ENCODE results near the gene MED26.

MED26 gene

GRCh38 chr19:16613841-16614240 is 14.2 kb downstream of the MED26 start:
- no peak for DNase-seq (ENCODE audit: low read depth)

GRCh38 chr19:16612636-16613035 is 15.4 kb downstream of the MED26 start:
- no peak for DNase-seq (ENCODE audit: low read depth)

DNA sequence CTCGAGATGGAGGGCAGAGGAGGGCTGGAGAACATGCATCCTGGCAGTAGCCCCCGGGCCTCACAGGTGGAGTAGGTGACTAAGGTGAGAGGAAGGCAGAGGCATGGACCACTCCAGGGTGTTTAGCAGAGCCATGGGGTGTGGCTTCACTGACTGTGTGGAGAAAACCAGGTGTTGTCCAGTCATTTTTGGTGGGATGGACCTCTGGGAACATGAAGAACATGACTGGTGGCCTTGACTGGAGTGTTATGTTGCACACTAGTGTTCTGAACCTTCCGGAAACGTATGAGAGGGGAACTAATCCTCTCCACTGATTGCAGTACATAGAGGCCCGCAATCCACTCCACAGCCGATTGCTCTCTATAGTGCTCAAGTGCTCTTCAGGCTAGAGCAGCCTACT is 16.9 kb downstream of the MED26 start:
- DNase-seq (ENCODE audit: low read depth), result no peak

- no peak for DNase-seq (ENCODE audit: low read depth)
These were observed 18.3 kb downstream of the MED26 start for GRCh38 chr19:16609511-16610200.

GRCh38 chr19:16608290-16608739 is 19.7 kb downstream of the MED26 start:
- no peak for DNase-seq (ENCODE audit: low read depth)

DNA sequence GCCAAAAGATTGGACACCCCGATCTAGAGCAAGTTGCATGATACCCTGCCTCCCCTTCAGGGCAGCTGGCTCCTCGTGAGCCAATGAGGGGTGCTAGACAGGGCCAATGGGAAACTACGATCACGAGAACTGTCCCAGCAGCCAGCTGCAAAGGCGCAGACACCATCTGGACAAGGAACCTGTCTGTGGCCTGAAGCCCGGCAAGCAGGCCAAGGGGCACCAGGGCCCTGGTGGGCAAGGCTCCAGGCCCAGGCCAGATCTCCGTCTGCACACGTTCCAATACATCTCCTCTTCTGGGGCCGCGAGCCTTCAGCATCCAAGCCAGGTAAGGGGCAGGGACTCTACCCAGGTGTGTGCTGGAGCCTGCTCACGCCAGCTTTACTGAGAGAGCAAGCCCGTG is 20.2 kb downstream of the MED26 start:
- DNase-seq (ENCODE audit: low read depth), result no peak

DNA sequence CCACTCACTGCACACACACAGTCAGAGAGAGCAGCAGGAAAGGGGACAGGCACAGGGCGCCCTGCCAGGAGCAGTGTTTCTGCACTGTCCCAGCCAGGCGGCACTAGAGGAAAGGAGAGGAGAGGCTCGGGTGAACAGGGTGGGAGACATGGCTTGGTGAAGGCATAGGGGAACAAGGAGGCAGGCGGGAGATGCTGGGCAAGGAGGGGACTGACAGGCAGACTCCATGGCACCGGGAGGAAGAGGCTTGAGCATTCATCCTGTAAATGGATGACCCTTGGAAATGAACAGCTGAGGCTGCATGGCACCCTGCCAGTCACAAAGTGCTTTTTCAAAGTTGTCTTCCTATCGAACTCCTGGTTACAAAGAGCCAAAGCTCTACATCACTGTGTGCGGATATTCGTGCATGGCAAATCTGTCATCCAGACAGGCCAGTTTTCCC is 22.4 kb downstream of the MED26 start:
- DNase-seq (ENCODE audit: low read depth), result no peak

GRCh38 chr19:16605115-16605514 is 22.9 kb downstream of the MED26 start:
- DNase-seq (ENCODE audit: low read depth), result no peak

- DNase-seq (ENCODE audit: low read depth), result no peak
These were observed 23.4 kb downstream of the MED26 start for GRCh38 chr19:16604615-16605014.

GRCh38 chr19:16603090-16603489 is 24.9 kb downstream of the MED26 start:
- no peak for DNase-seq (ENCODE audit: low read depth)

DNA sequence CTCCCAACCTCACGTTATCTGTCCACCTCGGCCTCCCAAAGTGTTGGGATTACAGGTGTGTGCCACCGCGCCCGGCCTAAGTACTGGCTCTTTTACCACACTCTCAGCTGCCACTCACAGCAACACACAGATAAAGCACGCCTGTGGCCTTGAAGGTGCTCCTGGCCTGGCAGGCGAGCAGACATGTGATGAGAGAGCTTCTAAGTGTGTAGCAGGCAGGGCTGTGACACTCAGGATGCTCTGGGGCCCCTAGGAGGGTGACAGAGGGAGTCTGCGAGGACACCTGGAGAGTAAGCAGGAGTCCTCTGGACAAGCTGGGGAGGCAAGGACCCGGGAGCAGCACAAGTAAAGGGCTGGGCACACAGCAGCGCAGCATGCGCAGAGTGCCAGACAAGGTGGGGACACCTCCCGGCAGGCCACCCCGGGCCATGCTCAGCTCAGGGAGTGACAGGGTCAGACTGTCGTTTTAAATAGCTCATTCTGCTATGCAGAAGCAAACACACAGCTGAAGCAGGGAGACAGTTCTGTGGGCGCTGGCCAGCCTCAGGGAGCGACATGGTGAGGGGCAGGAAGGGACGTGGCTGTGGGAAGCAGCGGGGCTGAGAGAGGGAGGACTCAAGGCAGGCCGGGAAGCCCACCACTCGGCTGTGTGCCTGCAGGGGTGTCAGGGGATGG is 26.5 kb downstream of the MED26 start:
- no peak for DNase-seq (ENCODE audit: low read depth)

DNA sequence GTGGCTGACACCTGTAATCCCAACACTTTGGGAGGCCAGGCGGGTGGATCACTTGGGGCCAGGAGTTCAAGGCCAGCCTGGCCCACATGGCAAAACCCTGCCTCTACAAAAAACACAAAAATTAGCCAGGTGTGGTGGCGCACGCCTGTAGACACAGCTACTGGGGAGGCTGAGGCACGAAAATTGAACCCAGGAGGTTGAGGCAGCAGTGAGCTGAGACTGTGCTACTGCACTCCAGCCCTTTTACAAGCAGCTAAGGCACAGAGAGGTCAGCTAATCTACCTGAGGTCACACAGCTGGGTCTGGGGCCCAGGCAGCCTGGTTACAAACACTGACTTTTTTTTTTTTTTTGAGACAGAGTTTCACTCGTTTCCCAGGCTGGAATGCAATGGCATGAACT is 27.2 kb downstream of the MED26 start:
- DNase-seq (ENCODE audit: low read depth), result no peak

GRCh38 chr19:16599655-16600346 is 28.2 kb downstream of the MED26 start:
- no peak for DNase-seq (ENCODE audit: low read depth)

GRCh38 chr19:16598848-16599247 is 29.2 kb downstream of the MED26 start:
- no peak for DNase-seq (ENCODE audit: low read depth)

DNA sequence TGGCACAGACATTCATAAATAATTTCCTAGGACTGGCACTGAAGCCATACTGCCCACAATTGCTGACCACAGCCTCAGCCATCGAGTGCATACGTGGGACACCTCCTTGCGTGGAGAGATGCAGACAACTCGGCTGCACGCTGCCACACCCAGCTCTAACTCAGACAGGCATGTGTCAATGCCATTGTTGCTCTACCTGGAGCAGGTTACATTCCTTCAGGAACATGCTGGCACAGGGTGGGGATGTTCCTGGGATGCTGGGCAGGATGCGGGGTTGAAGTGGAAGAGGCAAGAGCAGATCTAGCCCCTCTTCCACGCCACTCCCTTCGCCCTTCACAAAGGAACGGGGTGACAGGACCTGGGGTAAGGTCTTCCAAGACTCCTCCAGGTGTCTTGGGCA is 31.6 kb downstream of the MED26 start:
- DNase-seq (ENCODE audit: low read depth), result no peak

- no peak for DNase-seq (ENCODE audit: low read depth)
These were observed 32.9 kb downstream of the MED26 start for GRCh38 chr19:16595097-16595496.

DNA sequence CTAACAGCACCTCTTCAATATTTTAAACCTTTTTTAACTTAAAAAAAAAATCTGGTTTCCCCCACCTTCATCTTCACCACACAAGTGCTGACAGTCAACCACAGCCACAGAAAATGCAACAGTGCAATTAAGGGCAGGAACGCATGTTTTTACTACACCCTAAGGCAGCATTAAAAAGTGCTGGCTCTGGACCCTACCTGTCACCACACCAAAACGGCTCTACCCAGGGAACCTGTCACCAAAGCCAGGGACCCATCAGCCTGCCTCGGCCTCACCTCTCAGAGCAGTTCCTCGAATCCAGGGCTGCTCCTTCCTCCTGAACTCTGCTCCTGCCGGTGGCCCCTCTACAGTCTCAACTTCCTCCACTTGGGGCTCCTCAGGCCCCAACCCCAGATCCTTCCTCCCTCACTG is 33.3 kb downstream of the MED26 start:
- DNase-seq (ENCODE audit: low read depth), result no peak

DNA sequence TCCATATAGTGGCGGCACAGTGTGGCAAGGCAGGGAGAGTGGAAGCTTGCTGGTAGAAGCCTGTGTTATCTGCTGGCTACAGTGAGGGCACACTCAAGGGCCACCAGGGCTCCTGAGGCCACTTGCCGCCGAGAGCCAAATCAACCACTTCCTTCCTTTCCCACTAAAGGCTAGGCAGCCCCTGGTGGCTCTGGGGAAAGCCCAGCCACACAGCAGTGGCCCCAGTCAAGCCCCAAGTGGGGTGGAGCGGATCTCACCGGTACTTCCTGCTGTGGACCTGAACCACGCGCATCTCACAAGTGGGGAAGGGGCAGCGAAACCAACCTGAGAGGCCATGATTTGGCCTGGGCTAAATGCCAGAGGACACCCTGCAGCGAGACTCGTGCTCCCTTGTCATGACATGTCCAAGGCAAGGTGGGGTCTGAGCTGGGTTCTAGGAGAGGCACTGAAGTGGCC is 33.8 kb downstream of the MED26 start:
- no peak for DNase-seq (ENCODE audit: low read depth)

- no peak for DNase-seq (ENCODE audit: low read depth)
These were observed 34.8 kb downstream of the MED26 start for GRCh38 chr19:16593181-16593580.

GRCh38 chr19:16591803-16592556 is 36.0 kb downstream of the MED26 start:
- no peak for DNase-seq (ENCODE audit: low read depth)

GRCh38 chr19:16590876-16591802 is 36.9 kb downstream of the MED26 start:
- no peak for DNase-seq (ENCODE audit: low read depth)
